ENCODE results near the gene FLNB. TPM values are rescaled to one million over a fixed set of nuclear protein-coding genes. Genes with fewer than 3 reads are reported as not detected.
A peak's percentile ranks its signal among the peaks of the same experiment; 100 is the strongest.

FLNB gene
- total RNA-seq, 1 experiment from 2014 or later = 127 TPM

DNA sequence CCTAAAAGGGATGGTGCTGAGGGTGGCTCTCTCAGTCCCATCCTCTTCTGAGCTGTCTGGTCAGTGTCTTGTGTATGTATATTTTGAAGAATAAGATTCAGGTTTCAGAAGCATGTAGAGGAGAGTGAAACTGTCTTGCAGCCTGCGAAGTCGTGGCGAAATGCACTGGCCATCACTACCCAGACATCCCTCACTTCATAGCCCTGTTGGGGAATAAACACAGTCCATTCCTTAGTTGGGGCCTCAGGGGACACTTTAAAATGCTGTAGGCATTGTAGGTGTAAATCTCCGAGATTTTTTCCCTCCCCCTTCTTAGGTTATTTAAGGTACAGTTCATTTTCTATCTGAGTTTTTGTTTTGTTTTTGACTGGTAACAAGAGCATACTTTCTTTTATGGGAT, 108.8 kb downstream of the FLNB start (continued):
- TF ChIP-seq PRDM15 (CRISPR knock-in tag; IDR thresholded peaks at IDR 0.05) = no peak
- no peak for TF ChIP-seq ZNF317 (CRISPR knock-in tag; IDR thresholded peaks at IDR 0.05; ENCODE audit: borderline replicate concordance, low read depth)

DNA sequence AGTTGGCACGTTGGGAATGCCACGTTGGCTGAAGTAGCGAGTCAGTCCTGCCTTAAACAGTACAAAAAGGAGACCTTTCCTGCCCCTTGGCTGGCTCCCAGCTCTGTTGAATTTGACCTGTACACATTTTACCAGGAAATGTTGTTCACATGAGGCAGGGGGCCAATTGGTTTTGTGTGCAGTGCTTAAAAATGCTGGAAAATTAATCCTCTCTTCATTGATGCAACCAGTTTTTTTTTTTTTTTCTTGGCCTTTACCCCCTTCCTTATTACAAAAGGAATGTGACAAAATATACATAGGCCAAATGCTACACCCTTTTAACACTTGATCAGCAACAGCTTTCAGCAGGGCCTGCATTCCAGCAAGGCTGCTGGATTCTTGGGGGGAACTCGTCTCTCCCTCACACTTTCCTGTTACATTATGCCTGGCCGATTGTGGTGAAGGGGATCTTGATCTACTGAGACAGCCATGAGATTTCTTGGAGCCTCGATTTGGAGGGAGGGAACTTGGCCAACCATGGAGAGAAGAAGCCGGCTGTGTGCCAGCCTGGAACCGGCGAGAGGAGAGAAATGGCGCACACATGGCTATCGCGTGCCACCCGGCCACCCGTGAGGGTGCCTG, 109.4 kb downstream of the FLNB start:
- Mint-ChIP-seq H3K27ac (peak overlapping the region; percentile 58; the same call in 1 of the 2 replicates), H3K9me3 (no peaks in the 10 kb centered on the region), H3K4me1 (no peaks in the 10 kb centered on the region), H3K4me3 (no peak overlapping the region), H3K27me3 (ENCODE audit: low read depth) (no peaks in the 10 kb centered on the region), H3K36me3 (peaks cover 66% of the 10 kb centered on the region)
- ATAC-seq = no peak
- POLR2A ChIA-PET = no interaction called here
- CTCF ChIA-PET = interaction anchor here (1.0 to 1.3 kb wide), 2 partner anchors 49 to 97 kb away, joined by 3 read pairs; no protein-coding TSS in a partner anchor
- DNase-seq (ENCODE audit: low spot score) = no peak
- TF ChIP-seq AR (CRISPR knock-in tag; IDR thresholded peaks at IDR 0.05) (no peak), TP53 (CRISPR knock-in tag; IDR thresholded peaks at IDR 0.05) (no peak), SMAD4 (CRISPR knock-in tag; IDR thresholded peaks at IDR 0.05) (no peak), FOXJ3 (CRISPR knock-in tag; IDR thresholded peaks at IDR 0.05; ENCODE audit: borderline replicate concordance) (no peak), ATF3 (CRISPR knock-in tag; conservative IDR thresholded peaks at IDR 0.05) (no peak), MXD4 (CRISPR knock-in tag; IDR thresholded peaks at IDR 0.05; ENCODE audit: borderline replicate concordance) (no peak), NFYB (CRISPR knock-in tag; conservative IDR thresholded peaks at IDR 0.05; ENCODE audit: low read depth) (no peak), ARID4B (CRISPR knock-in tag; IDR thresholded peaks at IDR 0.05; ENCODE audit: borderline replicate concordance) (no peak), ZBTB21 (CRISPR knock-in tag; IDR thresholded peaks at IDR 0.05; ENCODE audit: borderline replicate concordance) (no peak), SP1 (CRISPR knock-in tag; conservative IDR thresholded peaks at IDR 0.05) (no peak), NR3C1 (CRISPR knock-in tag; conservative IDR thresholded peaks at IDR 0.05; ENCODE audit: low read depth) (no peak)
- TF ChIP-seq, protein P1, sequence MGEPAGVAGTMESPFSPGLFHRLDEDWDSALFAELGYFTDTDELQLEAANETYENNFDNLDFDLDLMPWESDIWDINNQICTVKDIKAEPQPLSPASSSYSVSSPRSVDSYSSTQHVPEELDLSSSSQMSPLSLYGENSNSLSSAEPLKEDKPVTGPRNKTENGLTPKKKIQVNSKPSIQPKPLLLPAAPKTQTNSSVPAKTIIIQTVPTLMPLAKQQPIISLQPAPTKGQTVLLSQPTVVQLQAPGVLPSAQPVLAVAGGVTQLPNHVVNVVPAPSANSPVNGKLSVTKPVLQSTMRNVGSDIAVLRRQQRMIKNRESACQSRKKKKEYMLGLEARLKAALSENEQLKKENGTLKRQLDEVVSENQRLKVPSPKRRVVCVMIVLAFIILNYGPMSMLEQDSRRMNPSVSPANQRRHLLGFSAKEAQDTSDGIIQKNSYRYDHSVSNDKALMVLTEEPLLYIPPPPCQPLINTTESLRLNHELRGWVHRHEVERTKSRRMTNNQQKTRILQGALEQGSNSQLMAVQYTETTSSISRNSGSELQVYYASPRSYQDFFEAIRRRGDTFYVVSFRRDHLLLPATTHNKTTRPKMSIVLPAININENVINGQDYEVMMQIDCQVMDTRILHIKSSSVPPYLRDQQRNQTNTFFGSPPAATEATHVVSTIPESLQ (CRISPR knock-in tag; IDR thresholded peaks at IDR 0.05) = no peak
- TF ChIP-seq, protein P2, sequence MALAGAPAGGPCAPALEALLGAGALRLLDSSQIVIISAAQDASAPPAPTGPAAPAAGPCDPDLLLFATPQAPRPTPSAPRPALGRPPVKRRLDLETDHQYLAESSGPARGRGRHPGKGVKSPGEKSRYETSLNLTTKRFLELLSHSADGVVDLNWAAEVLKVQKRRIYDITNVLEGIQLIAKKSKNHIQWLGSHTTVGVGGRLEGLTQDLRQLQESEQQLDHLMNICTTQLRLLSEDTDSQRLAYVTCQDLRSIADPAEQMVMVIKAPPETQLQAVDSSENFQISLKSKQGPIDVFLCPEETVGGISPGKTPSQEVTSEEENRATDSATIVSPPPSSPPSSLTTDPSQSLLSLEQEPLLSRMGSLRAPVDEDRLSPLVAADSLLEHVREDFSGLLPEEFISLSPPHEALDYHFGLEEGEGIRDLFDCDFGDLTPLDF (CRISPR knock-in tag; IDR thresholded peaks at IDR 0.05) = no peak
- TF ChIP-seq, protein P3, sequence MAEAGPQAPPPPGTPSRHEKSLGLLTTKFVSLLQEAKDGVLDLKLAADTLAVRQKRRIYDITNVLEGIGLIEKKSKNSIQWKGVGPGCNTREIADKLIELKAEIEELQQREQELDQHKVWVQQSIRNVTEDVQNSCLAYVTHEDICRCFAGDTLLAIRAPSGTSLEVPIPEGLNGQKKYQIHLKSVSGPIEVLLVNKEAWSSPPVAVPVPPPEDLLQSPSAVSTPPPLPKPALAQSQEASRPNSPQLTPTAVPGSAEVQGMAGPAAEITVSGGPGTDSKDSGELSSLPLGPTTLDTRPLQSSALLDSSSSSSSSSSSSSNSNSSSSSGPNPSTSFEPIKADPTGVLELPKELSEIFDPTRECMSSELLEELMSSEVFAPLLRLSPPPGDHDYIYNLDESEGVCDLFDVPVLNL (CRISPR knock-in tag; IDR thresholded peaks at IDR 0.05; ENCODE audit: borderline replicate concordance, low read depth) = no peak
- TF ChIP-seq, protein P4, sequence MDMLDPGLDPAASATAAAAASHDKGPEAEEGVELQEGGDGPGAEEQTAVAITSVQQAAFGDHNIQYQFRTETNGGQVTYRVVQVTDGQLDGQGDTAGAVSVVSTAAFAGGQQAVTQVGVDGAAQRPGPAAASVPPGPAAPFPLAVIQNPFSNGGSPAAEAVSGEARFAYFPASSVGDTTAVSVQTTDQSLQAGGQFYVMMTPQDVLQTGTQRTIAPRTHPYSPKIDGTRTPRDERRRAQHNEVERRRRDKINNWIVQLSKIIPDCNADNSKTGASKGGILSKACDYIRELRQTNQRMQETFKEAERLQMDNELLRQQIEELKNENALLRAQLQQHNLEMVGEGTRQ (CRISPR knock-in tag; IDR thresholded peaks at IDR 0.05) = no peak
